HUES64 (cell line): ENCODE data around the gene USP3.

Experiments
- H3K27ac ChIP-seq: 2 replicates; pipeline ENCODE4 v1.7.0; 2013; ENCODE audit warnings: low read depth, low read length, inconsistent platforms
- H3K27me3 ChIP-seq: 2 replicates; pipeline ENCODE4 v1.6.1; 2013; ENCODE audit warnings: mild to moderate bottlenecking, low read length; ENCODE audit not compliant: insufficient read depth
- H3K36me3 ChIP-seq: 2 replicates; pipeline ENCODE4 v1.6.1; 2013; ENCODE audit warnings: mild to moderate bottlenecking, low read length; ENCODE audit not compliant: insufficient read depth
- H3K4me1 ChIP-seq: 2 replicates; pipeline ENCODE4 v1.6.1; 2013; ENCODE audit warnings: mild to moderate bottlenecking, low read length, moderate library complexity; ENCODE audit not compliant: insufficient read depth
- H3K4me3 ChIP-seq: 2 replicates; pipeline ENCODE4 v1.5.1; 2013; ENCODE audit warnings: mild to moderate bottlenecking, low read length, moderate library complexity
- H3K9ac ChIP-seq: 2 replicates; pipeline ENCODE4 v1.6.1; 2013; ENCODE audit warnings: mild to moderate bottlenecking, low read depth, low read length
- H3K9me3 ChIP-seq: 2 replicates; pipeline ENCODE4 v1.6.1; 2013; ENCODE audit warnings: low read depth, low read length; ENCODE audit not compliant: insufficient read depth
- WGBS: fragments of 150-250, 120-280 bp; methylation state at CpG from one replicate; pipeline ENCODE4 v1.1.7; 2013; ENCODE audit warnings: missing lambda C conversion rate; 5-methylcytosine and 5-hydroxymethylcytosine counted together

Gene USP3

GRCh38 chr15:63582179-63582578 lies 77.8 kb downstream of the USP3 start:
- Histone ChIP-seq H3K9me3 (no peaks in the 10 kb centered on the region), H3K4me3 (no peak overlapping the region), H3K4me1 (0 out of 2 replicates have a peak, but pooled peaks cover 5% of the 10 kb centered on the region), H3K27ac (no peak overlapping the region), H3K27me3 (no peaks in the 10 kb centered on the region), H3K9ac (no peak overlapping the region), H3K36me3 (no peaks in the 10 kb centered on the region)

GRCh38 chr15:63582718-63583426 lies 78.5 kb downstream of the USP3 start:
- no peak overlapping the region for H3K27ac ChIP-seq
- no peaks in the 10 kb centered on the region for H3K36me3 ChIP-seq
- 81% methylated on average over 2 of the region's 2 CpGs for WGBS

GRCh38 chr15:63586790-63587189 lies 82.4 kb downstream of the USP3 start:
- Histone ChIP-seq H3K36me3 (peaks cover 14% of the 10 kb centered on the region), H3K27ac (no peak overlapping the region), H3K27me3 (no peaks in the 10 kb centered on the region), H3K9me3 (no peaks in the 10 kb centered on the region), H3K4me3 (no peak overlapping the region), H3K4me1 (0 out of 2 replicates have a peak, but pooled peaks cover 5% of the 10 kb centered on the region), H3K9ac (no peak overlapping the region)
- WGBS, result 94% methylated on average over 5 of the region's 5 CpGs

More at GRCh38 chr15:63582718-63583426, 78.5 kb downstream of the USP3 start:
- H3K4me1 ChIP-seq, result 0 out of 2 replicates have a peak, but pooled peaks cover 5% of the 10 kb centered on the region
- no peak overlapping the region for H3K4me3 ChIP-seq
- no peaks in the 10 kb centered on the region for H3K9me3 ChIP-seq
- no peak overlapping the region for H3K9ac ChIP-seq
- no peaks in the 10 kb centered on the region for H3K27me3 ChIP-seq

GRCh38 chr15:63587527-63587926 lies 83.1 kb downstream of the USP3 start:
- no peak overlapping the region for H3K9ac ChIP-seq
- no peaks in the 10 kb centered on the region for H3K27me3 ChIP-seq
- H3K27ac ChIP-seq, result no peak overlapping the region
- 92% methylated on average over 1 of the region's 2 CpGs for WGBS
- 0 out of 2 replicates have a peak, but pooled peaks cover 4% of the 10 kb centered on the region for H3K4me1 ChIP-seq
- peaks cover 14% of the 10 kb centered on the region for H3K36me3 ChIP-seq
- H3K9me3 ChIP-seq, result no peaks in the 10 kb centered on the region
- H3K4me3 ChIP-seq, result no peak overlapping the region

GRCh38 chr15:63588826-63589225 lies 84.4 kb downstream of the USP3 start:
- no peak overlapping the region for H3K27ac ChIP-seq
- peaks cover 16% of the 10 kb centered on the region for H3K36me3 ChIP-seq
- no peaks in the 10 kb centered on the region for H3K9me3 ChIP-seq
- no peak overlapping the region for H3K9ac ChIP-seq
- 95% methylated on average over 6 of the region's 6 CpGs for WGBS
- no peaks in the 10 kb centered on the region for H3K4me1 ChIP-seq
- no peak overlapping the region for H3K4me3 ChIP-seq
- H3K27me3 ChIP-seq, result no peaks in the 10 kb centered on the region

GRCh38 chr15:63593705-63594671 lies 89.6 kb downstream of the USP3 start:
- peaks cover 14% of the 10 kb centered on the region for H3K36me3 ChIP-seq
- no peak overlapping the region for H3K4me3 ChIP-seq
- no peaks in the 10 kb centered on the region for H3K9me3 ChIP-seq
- H3K27me3 ChIP-seq, result no peaks in the 10 kb centered on the region; the same call in 1 of the 2 replicates
- peaks cover 13% of the 10 kb centered on the region; the same call in 1 of the 2 replicates for H3K4me1 ChIP-seq
- WGBS, result 91% methylated on average over 9 of the region's 9 CpGs
- H3K27ac ChIP-seq, result no peak overlapping the region
- no peak overlapping the region for H3K9ac ChIP-seq

- 78% methylated on average over 3 of the region's 3 CpGs for WGBS
- no peaks in the 10 kb centered on the region for H3K9me3 ChIP-seq
- no peak overlapping the region for H3K27ac ChIP-seq
- peaks cover 4% of the 10 kb centered on the region; the same call in 1 of the 2 replicates for H3K27me3 ChIP-seq
- no peak overlapping the region for H3K4me3 ChIP-seq
- peaks cover 17% of the 10 kb centered on the region; the same call in 1 of the 2 replicates for H3K4me1 ChIP-seq
- peaks cover 13% of the 10 kb centered on the region for H3K36me3 ChIP-seq
- H3K9ac ChIP-seq, result no peak overlapping the region
Observed at GRCh38 chr15:63595065-63595464, 90.7 kb downstream of the USP3 start.

- Histone ChIP-seq H3K27ac (no peak overlapping the region), H3K4me3 (no peak overlapping the region), H3K9ac (no peak overlapping the region), H3K4me1 (peaks cover 18% of the 10 kb centered on the region; the same call in 1 of the 2 replicates), H3K36me3 (peaks cover 13% of the 10 kb centered on the region), H3K27me3 (peaks cover 10% of the 10 kb centered on the region; the same call in 1 of the 2 replicates), H3K9me3 (no peaks in the 10 kb centered on the region)
- 94% methylated on average over 1 of the region's 1 CpG for WGBS
Observed at GRCh38 chr15:63595688-63596087, 91.3 kb downstream of the USP3 start.

- peaks cover 18% of the 10 kb centered on the region for H3K27me3 ChIP-seq
- WGBS, result 84% methylated on average over 2 of the region's 2 CpGs
- H3K27ac ChIP-seq, result no peak overlapping the region
- H3K4me1 ChIP-seq, result peaks cover 18% of the 10 kb centered on the region; the same call in 1 of the 2 replicates
- no peak overlapping the region for H3K9ac ChIP-seq
- H3K4me3 ChIP-seq, result no peak overlapping the region
- H3K9me3 ChIP-seq, result no peaks in the 10 kb centered on the region
- H3K36me3 ChIP-seq, result peaks cover 3% of the 10 kb centered on the region; the same call in 1 of the 2 replicates
Observed at GRCh38 chr15:63596676-63597037, 92.3 kb downstream of the USP3 start.

GRCh38 chr15:63597038-63597790 lies 92.8 kb downstream of the USP3 start, which contains the start of gene FBXL22:
Gene FBXL22 (plus strand): TSS chr15:63597387. CDS start chr15:63597393, 6 bp downstream.
- Histone ChIP-seq H3K4me1 (peaks cover 18% of the 10 kb centered on the region; the same call in 1 of the 2 replicates), H3K27ac (no peak within 1 kb of the TSS), H3K9ac (no peak within 1 kb of the TSS), H3K4me3 (no peak within 1 kb of the TSS), H3K27me3 (peaks cover 24% of the 10 kb centered on the region), H3K9me3 (no peaks in the 10 kb centered on the region), H3K36me3 (0 out of 2 replicates have a peak, but pooled peaks cover 2% of the 10 kb centered on the region)
- WGBS, result 89% methylated on average over 23 of the region's 23 CpGs
